IPS-18a (cell line): ENCODE results near the gene TCF15.

Experiments used
- H3K27ac ChIP-seq: one replicate; pipeline ENCODE4 v1.5.1; 2013; ENCODE audit warnings: low read length
- H3K27me3 ChIP-seq: one replicate; pipeline ENCODE4 v1.6.1; 2013; ENCODE audit warnings: mild to moderate bottlenecking, low read length; ENCODE audit not compliant: control insufficient read depth, insufficient read depth
- H3K36me3 ChIP-seq: one replicate; pipeline ENCODE4 v1.6.1; 2013; ENCODE audit warnings: low read depth, low read length; ENCODE audit not compliant: control insufficient read depth
- H3K4me1 ChIP-seq: one replicate; pipeline ENCODE4 v1.6.1; 2013; ENCODE audit warnings: low read depth, low read length; ENCODE audit not compliant: control insufficient read depth
- H3K4me3 ChIP-seq: one replicate; pipeline ENCODE4 v1.5.1; 2013; ENCODE audit warnings: low read length
- H3K9ac ChIP-seq: one replicate; pipeline ENCODE4 v1.6.1; 2013; ENCODE audit warnings: mild to moderate bottlenecking, low read length, moderate library complexity
- H3K9me3 ChIP-seq: one replicate; pipeline ENCODE4 v1.6.1; 2013; ENCODE audit warnings: low read depth, low read length; ENCODE audit not compliant: control insufficient read depth

TCF15 gene

GRCh38 chr20:573414-574296 is 36.5 kb downstream of the TCF15 start:
- no peak overlapping the region for H3K27ac ChIP-seq
- peaks cover 13% of the 10 kb centered on the region for H3K27me3 ChIP-seq

GRCh38 chr20:572727-573126 is 37.4 kb downstream of the TCF15 start:
- H3K27ac ChIP-seq: no peak overlapping the region
- H3K27me3 ChIP-seq: peaks cover 13% of the 10 kb centered on the region
- H3K4me1 ChIP-seq: peaks cover 30% of the 10 kb centered on the region
- H3K9me3 ChIP-seq: no peaks in the 10 kb centered on the region
- no peak overlapping the region for H3K9ac ChIP-seq
- H3K36me3 ChIP-seq: no peaks in the 10 kb centered on the region
- H3K4me3 ChIP-seq: no peak overlapping the region

More at GRCh38 chr20:573414-574296, 36.5 kb downstream of the TCF15 start:
- no peak overlapping the region for H3K9ac ChIP-seq
- no peaks in the 10 kb centered on the region for H3K9me3 ChIP-seq
- H3K4me1 ChIP-seq: peaks cover 25% of the 10 kb centered on the region
- no peak overlapping the region for H3K4me3 ChIP-seq
- H3K36me3 ChIP-seq: no peaks in the 10 kb centered on the region

- Histone ChIP-seq H3K4me3 (no peak overlapping the region), H3K9ac (no peak overlapping the region)
Observed at GRCh38 chr20:571754-572441, 38.2 kb downstream of the TCF15 start.

GRCh38 chr20:568673-569415 is 41.3 kb downstream of the TCF15 start:
- no peak overlapping the region for H3K27ac ChIP-seq
- H3K27me3 ChIP-seq: peaks cover 11% of the 10 kb centered on the region
- peaks cover 22% of the 10 kb centered on the region for H3K4me1 ChIP-seq
- no peaks in the 10 kb centered on the region for H3K9me3 ChIP-seq
- H3K4me3 ChIP-seq: no peak overlapping the region
- H3K9ac ChIP-seq: no peak overlapping the region
- H3K36me3 ChIP-seq: no peaks in the 10 kb centered on the region

More at GRCh38 chr20:571754-572441, 38.2 kb downstream of the TCF15 start:
- H3K27ac ChIP-seq: no peak overlapping the region
- H3K9me3 ChIP-seq: no peaks in the 10 kb centered on the region
- peaks cover 33% of the 10 kb centered on the region for H3K4me1 ChIP-seq
- H3K27me3 ChIP-seq: peaks cover 13% of the 10 kb centered on the region
- H3K36me3 ChIP-seq: no peaks in the 10 kb centered on the region

GRCh38 chr20:568097-568652 is 41.9 kb downstream of the TCF15 start:
- Histone ChIP-seq H3K9me3 (no peaks in the 10 kb centered on the region), H3K27ac (no peak overlapping the region), H3K27me3 (peaks cover 4% of the 10 kb centered on the region), H3K4me1 (peaks cover 16% of the 10 kb centered on the region), H3K9ac (no peak overlapping the region), H3K36me3 (no peaks in the 10 kb centered on the region), H3K4me3 (no peak overlapping the region)

- H3K36me3 ChIP-seq: no peaks in the 10 kb centered on the region
- H3K9ac ChIP-seq: no peak overlapping the region
- H3K9me3 ChIP-seq: no peaks in the 10 kb centered on the region
Observed at GRCh38 chr20:564192-564591, 45.9 kb downstream of the TCF15 start.

GRCh38 chr20:563187-563586 is 46.9 kb downstream of the TCF15 start:
- Histone ChIP-seq H3K27me3 (no peaks in the 10 kb centered on the region), H3K36me3 (no peaks in the 10 kb centered on the region), H3K27ac (no peak overlapping the region), H3K4me3 (no peak overlapping the region), H3K9ac (no peak overlapping the region), H3K9me3 (no peaks in the 10 kb centered on the region), H3K4me1 (peaks cover 5% of the 10 kb centered on the region)

More at GRCh38 chr20:564192-564591, 45.9 kb downstream of the TCF15 start:
- no peaks in the 10 kb centered on the region for H3K27me3 ChIP-seq
- no peak overlapping the region for H3K27ac ChIP-seq
- H3K4me3 ChIP-seq: no peak overlapping the region
- H3K4me1 ChIP-seq: peaks cover 11% of the 10 kb centered on the region

- H3K4me1 ChIP-seq: no peaks in the 10 kb centered on the region
- no peaks in the 10 kb centered on the region for H3K9me3 ChIP-seq
- H3K27ac ChIP-seq: no peak overlapping the region
- H3K4me3 ChIP-seq: no peak overlapping the region
- no peaks in the 10 kb centered on the region for H3K27me3 ChIP-seq
- no peaks in the 10 kb centered on the region for H3K36me3 ChIP-seq
- H3K9ac ChIP-seq: no peak overlapping the region
Observed at GRCh38 chr20:562232-562897, 47.7 kb downstream of the TCF15 start.

- Histone ChIP-seq H3K4me1 (no peaks in the 10 kb centered on the region), H3K27ac (no peak overlapping the region), H3K27me3 (no peaks in the 10 kb centered on the region), H3K4me3 (no peak overlapping the region), H3K9ac (no peak overlapping the region), H3K9me3 (no peaks in the 10 kb centered on the region), H3K36me3 (no peaks in the 10 kb centered on the region)
Observed at GRCh38 chr20:561437-562231, 48.5 kb downstream of the TCF15 start.

GRCh38 chr20:560680-561079 is 49.4 kb downstream of the TCF15 start:
- H3K9ac ChIP-seq: no peak overlapping the region
- H3K4me1 ChIP-seq: no peaks in the 10 kb centered on the region
- H3K27me3 ChIP-seq: no peaks in the 10 kb centered on the region
- H3K27ac ChIP-seq: no peak overlapping the region
- no peak overlapping the region for H3K4me3 ChIP-seq
- no peaks in the 10 kb centered on the region for H3K9me3 ChIP-seq
- no peaks in the 10 kb centered on the region for H3K36me3 ChIP-seq
